GM19025 (cell line): Measurements from ENCODE around the gene CENPK.
"Not testable (repeated sequence)": the region's sequence is repeated elsewhere in the genome, so short reads cannot be mapped to it uniquely, and the experiment has no call there.

Source experiments
- ATAC-seq: cut with Tn5 transposase; IDR thresholded peaks from one replicate; pipeline ENCODE4 v1.9.1; 2021; ENCODE audit warnings: mild to moderate bottlenecking, low read depth, moderate library complexity; ENCODE audit not compliant: unreplicated experiment

The CENPK gene

DNA sequence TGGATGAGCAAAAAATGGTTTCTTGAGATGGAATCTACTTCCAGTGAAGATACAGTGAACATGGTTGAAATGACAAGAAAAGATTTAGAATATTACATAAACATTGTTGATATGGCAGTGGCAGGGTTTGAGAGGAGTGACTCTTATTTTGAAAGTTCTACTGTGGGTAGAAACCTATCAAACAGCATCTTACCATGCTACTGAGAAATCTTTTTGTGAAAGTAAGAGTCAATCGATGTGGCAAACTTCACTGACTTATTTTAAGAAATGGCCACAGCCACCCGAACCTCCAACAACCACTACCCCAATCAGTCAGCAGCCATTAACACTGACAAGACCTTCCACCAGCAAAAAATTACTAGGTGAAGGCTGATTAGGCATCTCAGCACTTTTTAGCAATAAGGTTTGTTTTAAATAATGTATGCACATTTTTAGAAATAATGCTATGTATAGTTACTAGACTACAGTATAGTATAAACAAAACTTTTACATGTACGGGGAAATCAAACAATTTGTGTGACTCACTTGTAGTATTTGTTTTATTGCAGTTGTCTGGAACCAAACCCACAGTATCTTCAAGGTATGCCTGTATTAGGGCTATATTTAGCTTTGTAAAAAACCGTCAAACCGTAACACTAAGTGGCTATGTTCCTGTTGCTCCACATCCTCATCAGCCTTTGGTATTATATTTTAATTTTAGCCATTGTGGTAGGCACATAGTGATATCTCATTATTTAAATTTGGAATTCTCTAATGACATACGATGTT lies 50.6 kb downstream of the CENPK start:
- no peak for ATAC-seq

DNA sequence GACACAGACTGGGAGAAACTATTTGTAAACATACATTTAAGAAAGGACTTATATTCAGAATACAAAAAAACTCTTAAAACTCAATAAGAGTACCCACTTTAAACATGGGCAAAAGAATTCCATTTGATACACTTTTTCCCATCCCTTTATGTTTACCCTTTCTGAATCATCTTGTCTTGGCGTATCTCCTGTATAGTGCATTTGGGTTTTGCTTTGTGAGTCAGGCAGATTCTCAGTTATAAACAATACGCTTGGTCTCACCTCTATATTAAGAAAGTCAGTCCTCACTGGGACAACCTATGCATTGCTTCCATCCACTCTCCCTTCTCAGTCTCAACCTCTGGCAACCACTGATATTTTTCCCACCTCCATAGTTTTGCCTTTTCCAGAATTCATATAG lies 54.0 kb downstream of the CENPK start:
- ATAC-seq, result no peak

DNA sequence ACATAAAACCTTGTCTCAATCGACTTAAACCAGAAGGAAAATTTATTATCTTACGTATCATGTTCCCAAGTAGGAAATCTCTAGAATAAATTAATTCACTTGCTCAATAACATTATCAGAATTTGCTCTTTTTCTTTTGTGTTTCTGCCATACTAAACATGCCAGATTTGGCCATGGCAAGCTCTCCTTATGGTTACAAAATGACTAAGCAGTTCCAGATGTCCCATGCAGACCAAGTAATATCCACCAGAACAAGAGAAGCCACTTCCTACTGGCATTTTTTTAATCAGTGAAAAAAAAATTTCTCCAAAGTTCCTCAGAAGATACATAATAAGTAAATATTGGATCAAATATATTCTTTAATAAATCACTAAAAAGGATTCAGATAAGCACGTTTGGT lies 56.0 kb downstream of the CENPK start:
- no peak for ATAC-seq

DNA sequence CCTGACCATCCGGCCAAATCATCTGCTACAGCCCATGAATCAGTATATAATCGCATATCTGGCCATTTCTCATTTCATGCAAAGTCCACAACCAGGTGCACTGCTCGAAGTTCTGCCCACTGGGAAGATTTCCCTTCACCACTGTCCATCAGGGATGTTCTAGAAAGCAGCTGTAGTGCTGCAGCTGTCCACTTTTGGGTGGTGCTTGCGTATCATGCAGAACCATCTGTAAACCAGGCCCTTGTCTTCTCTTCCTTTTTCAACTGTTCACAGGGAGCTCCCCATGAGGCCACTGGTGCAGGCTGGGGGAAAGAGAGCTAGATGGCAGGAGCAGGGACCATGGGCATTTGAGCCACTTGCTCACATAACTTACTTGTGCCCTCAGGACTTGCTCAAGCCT lies 73.8 kb downstream of the CENPK start:
- no peak for ATAC-seq

DNA sequence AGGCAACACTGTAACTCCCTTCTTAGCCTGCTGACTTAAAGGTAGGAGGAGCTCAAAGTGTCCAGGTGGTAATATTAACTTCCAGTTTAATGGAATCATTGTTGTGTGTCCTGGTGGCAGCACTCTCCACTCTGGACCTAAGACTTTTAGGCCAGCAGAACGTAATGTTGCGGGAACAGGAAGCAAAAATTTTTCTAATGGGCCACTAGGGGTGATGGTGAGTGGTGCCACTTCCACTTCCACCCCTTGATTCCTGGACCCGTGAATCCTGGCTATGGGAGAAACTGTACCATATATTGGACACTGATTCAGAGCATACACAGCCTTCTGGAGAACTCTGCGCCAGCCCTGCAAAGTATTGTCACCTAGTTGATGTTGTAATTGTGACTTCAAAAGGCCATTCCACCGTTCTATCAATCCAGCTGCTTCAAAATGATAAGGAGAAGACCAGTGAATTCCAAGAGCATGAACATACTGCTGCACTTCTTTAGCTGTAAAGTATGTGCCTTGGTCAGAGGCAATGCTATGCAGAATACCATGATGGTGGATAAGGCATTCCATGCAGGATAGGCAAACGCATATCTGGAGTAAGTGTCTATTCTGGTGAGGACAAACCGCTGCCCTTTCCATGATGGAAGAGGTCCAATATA lies 74.8 kb downstream of the CENPK start:
- not testable (repeated sequence) for ATAC-seq

DNA sequence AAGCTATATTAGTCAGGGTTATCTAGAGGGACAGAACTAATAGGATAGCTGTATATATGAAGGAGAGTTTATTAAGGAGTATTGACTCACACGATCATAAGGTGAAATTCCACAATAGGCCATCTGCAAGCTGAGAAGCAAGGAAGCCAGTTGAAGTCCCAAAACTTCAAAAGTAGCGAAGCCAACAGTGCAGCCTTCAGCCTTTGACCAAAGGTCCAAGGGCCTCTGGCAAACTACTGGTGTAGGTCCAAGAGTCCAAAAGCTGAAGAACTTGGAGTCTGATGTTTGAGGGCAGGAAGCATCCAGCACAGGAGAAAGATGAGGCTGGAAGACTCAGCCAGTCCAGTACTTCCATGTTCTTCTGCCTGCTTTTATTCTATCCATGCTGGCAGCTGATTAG lies 76.2 kb downstream of the CENPK start:
- ATAC-seq, result not testable (repeated sequence)

DNA sequence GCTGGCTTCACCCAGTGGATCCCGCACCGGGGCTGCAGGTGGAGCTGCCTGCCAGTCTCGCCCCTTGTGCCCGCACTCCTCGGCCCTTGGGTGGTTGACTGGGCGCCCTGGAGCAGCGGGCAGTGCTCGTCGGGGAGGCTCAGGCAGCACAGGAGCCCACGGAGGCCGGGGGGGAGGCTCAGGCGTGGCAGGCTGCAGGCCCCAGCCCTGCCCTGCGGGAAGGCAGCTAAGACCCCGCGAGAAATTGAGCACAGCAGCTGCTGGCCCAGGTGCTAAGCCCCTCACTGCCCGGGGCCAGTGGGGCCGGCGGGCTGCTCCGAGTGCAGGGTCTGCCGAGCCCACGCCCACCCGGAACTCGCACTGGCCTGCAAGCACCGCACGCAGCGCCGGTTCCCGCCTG lies 77.6 kb downstream of the CENPK start:
- ATAC-seq, result no peak

DNA sequence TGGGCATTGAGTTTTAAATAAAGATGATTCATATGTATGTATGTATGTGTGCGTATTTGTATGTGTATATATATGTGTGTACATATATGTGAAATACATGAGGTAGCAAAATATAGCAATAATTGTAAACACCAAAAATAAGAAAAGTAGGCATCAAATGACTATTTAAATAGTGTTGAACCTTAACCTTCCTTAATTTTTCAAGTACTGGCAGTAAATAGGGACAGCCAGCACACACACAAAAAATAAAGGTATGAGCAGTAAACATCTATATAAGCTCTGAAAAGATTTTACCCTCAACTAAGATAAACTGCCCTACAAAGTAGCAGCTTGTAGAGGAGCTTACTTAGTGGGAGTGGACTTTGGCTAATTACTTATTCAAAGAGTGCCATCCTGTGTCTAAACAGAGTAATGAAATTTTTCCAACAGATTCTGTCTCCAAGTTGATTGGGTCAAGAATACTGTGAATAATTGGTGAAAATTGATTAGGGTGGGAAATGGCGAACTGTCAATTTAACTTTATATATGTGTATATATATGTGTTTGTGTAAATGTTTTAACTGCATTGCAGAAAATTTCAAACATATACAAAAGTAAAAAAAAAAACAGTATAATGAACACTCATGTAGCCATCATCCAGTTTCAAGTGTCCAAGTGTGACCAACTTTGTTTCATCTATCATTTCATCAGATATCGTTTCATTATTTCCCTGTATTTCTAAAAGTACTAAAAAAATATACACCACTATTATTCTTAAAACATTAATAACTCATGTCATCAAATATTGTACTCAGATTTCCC lies 79.2 kb downstream of the CENPK start:
- peak; percentile 37 for ATAC-seq

DNA sequence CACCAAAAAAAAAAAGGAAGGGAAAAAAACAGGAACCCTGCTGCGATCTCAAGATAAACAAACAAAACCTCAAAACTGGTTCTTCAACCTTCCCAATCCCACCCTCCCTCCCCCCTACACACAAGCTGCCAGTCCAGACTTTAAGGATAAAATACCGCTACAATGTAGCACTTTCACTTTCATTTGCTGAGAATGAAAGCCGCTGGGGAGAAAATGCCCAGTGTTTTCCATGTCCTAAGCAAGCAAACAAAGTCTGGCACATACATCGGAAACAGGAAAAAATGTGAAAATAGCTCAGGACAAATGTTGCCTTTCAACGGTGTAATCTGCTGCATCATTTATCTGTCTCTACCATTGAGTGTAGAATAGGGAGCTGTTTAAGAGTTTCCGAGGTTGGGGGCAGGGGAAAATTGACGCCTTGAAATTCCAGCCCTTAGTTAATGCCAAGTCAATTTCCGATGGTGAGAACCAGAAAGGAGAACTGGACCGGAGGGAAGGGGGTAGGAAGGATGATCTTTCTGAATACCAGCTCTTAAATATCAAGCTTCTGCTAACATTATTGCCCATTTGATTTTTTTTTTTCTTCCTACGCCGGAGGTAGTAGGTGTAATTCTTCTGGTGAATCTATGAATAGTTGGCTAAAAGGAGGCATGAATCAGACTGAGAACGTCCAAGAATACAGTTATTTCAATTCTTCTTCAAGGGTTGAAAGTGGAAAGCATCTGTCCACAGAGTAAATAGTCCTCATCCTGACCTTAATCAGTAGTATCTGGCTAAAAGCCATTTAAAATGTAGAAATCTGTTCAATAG lies 80.0 kb downstream of the CENPK start:
- ATAC-seq, result no peak

DNA sequence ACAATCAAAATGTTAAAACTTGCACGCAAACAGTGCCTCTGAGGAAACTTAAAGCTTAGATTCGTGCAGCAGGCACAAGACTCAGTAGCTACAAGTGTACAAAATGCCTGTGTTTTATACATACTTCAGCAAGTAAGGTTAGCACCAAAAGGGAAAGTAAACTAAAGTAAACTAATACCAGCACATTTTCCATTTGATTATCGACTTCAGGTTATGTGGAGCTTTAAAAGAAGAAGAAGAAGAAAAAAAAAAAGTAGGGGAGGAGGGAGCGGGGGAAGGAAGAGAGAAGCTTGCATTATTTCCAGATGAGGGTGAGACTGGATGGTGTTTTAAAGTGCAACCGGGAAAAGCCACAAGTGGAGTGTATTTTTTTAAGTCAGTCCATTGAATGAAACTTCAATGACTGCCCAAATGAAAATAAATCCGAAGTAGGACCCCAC lies 80.7 kb downstream of the CENPK start:
- no peak for ATAC-seq

DNA sequence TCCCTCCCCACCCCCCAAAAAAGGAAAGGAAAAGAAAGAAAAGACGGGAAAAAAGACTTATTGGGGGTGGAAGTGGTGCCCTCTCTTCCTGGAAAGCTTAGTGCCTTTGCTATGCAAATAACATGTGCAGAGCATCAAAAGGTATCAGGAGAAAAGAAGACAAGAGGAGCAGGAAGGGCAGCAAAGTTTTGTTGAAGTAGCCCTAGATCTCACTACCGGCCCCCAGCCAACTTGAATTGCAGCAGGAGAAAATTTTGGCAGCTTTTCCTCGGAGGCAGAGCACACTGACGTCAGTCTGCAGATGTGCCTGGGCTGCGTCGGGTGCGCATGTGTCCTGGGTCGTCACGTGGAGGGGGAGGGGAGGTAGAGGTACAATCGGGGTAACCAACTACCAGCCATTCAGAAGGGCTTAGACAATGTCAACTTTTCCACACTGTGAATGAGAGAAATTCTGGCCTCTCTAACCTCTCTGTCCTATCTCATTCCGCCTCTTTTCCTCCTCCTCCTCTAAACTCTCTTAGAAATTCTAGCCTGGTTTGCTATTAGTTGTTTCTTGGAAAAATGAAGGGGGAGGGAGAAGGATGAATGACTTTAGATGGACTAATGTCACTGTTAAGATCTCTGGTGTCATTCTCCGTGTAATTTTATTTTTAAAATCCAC lies 81.2 kb downstream of the CENPK start, which contains the start of gene ADAMTS6:
ADAMTS6 (minus strand) TSS at position 286 of the 661 bp plus-strand sequence. CDS start 8,247 bp downstream, outside the sequence.
- ATAC-seq, result peak; percentile 76

DNA sequence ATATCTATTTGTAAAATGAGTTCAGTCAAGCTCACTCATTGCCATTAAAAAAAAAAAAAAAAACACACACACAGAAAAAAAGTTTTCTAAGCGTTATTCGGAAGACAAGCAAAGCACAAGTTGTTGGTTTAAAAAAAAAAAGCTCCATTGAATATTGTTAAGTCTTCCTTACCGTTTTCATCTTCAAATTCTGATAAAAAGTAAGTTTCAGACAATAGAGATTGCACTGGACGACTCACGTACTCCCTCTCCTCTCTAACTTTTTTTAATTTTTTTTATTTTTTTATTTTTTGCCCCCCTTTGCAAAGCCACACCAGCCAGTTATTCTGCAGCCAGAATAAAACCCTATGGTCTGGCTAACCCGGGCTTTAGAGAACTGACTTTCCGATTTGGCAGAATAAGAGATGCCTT lies 81.8 kb downstream of the CENPK start:
- peak; percentile 4 for ATAC-seq

DNA sequence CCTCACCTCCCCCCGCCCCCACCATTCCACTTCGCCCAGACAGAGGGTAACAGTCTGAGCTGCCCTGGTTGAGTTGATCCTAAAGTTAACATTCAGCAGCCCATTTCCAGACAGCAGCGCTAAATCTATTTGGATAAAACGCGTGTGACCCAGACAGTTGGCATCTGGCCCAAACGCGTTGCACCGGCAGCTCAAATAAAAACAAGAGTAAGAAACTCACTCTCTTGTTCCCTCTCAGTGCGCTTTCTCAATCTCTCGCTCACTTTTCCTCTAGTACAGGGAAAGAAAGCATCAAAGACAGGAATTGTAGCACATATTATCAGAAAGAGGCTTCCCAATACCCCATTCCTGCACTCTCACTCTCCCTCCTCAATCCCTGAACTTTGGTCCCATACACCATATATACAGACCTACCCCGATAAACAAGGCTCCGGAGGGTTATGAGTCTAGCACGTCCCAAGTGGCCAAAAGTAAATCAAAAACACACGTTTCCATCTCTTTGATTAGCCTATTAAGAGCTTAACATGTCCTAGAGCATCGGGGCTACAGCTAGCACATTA lies 82.6 kb downstream of the CENPK start:
- no peak for ATAC-seq

DNA sequence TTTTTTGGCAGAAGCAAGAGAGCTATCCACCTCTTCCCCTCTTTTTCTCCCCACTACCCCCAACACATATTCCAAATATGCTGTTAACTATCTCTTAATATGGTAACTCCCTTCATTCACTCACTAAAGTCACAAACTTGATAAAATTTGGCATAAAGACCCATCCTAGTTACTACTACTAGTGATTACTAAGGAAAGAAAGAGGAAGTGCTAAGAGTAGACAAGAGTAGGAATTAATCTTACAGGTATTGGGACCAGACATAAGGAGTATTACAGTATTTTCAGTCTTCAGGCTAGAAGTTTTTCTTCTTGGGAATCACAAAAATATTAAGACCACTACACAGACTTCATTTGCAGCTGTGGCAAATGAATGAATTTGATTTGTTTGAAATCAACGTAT lies 83.4 kb downstream of the CENPK start:
- no peak for ATAC-seq

DNA sequence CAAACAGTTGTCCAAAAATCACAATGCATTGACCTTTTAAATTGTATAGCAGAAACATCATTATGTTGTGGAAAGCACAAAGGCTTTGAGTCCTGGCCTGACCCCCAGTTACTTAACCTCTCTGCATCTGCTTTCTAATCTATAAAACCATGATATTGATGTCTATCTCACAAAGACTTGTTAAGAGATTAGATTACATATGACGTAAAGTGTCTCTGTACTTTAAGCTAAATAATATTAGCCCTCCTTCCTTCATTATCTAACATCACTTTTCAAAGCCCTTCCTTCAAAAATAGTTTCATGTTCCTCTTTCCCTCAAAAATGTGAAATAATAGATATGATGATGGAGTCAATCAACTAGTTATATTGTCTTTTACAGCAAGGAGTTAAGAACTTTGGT lies 84.6 kb downstream of the CENPK start:
- no peak for ATAC-seq

DNA sequence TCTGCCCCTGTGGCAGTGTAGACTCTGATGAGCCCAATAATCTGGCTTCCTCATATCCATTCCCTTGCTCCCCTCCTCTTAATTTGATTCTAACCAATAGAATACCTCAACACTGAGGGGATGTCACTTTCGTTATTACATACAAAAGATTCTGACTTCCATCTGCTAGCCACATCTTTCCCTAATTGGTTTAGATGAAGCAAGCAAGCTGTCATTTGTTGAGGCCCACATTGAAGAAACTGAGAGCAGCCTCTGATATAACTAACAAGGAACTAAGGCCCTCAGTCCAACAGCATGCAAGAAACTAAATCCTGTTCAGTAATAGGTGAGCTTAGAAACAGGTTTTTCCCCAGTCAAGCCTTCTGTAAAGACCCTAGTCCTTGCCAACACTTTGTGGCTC lies 87.1 kb downstream of the CENPK start:
- no peak for ATAC-seq

DNA sequence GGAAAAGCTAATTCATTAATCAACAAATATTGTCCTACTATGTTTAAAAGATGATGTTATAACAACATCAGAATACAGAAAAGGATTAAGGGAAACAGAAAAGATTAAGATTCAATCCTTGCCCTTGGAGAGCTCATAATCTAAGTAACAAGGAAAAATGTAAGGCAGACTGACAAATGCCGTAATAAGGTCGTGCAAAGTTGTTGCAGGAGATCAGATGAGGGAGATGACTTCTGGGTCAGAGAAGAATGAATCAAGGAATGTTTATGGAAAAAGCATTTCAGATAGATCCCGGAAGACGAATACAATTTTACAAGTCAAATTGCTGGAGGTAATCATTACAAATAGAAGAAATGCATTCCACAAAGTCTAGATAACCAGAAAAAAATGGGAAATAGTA lies 87.6 kb downstream of the CENPK start:
- ATAC-seq, result no peak

DNA sequence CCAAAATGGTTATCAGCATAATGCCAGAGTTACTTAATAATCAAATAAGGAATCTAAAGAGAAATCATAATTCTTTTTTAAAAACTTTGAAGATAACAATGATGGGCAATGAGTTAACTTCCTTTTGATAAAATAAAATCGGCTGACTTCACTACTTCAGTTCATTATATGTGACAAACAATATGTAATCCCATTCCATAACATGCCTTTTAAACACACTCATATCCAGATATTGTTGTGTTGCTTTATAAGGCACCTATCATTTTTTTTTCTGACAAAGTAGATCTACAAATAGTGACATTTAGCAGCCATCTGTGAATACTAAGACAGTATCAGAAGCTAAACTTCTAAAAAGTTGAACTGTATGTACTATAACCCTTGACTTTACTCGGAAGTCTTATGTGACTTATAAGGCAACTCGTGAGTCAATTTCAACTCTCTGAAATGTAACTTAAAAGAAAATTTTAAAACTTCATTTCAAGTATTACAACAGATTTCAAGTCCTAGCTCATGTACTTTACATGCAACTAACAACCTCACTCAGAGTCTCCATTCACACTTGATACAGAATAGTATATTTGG lies 88.7 kb downstream of the CENPK start:
- ATAC-seq, result no peak

DNA sequence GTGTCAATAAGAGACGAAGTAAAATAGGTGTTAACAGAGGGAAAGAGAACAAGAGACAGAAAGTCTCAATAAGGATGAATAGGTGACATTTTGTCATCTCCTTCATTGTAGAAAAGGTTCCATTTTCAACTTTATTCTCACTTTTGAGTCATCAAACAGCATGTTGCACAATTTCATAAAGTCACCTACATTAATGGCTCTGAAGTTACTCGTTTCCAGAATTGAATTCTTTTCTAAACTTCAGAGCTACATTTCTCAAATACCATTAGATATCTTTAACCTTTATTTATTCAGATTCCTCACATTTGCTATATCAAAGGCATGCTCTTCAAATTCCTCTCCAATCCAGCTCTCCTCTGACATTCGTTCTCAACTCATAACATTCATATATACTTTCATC lies 94.3 kb downstream of the CENPK start:
- no peak for ATAC-seq
